Measurements from ENCODE around the gene RHBDD2. TPM values are rescaled to one million over a fixed set of nuclear protein-coding genes. Genes with fewer than 3 reads are reported as not detected.
"Not testable (repeated sequence)": the region's sequence is repeated elsewhere in the genome, so short reads cannot be mapped to it uniquely, and the experiment has no call there.

RHBDD2 gene
- total RNA-seq, 1 donor from 2014 or later, result 15.4 TPM

GRCh38 chr7:75842836-75843446 is 35.9 kb upstream of the RHBDD2 start:
- H3K4me1 ChIP-seq, result no peaks in the 10 kb centered on the region
- no peak overlapping the region for H3K4me3 ChIP-seq
- no peaks in the 10 kb centered on the region for H3K36me3 ChIP-seq
- no peaks in the 10 kb centered on the region for H3K4me1 Mint-ChIP-seq
- no peaks in the 10 kb centered on the region for H3K27me3 ChIP-seq
- H3K4me2 ChIP-seq, result no peak overlapping the region
- no peak overlapping the region for H3K9ac ChIP-seq
- H4K20me1 ChIP-seq (ENCODE audit: low read depth), result no peaks in the 10 kb centered on the region
- H3K79me2 ChIP-seq (ENCODE audit: low read depth), result no peaks in the 10 kb centered on the region
- H3K27me3 Mint-ChIP-seq (ENCODE audit: insufficient read depth, low read depth), result peaks cover 4% of the 10 kb centered on the region
- H3K4me3 Mint-ChIP-seq, result no peak overlapping the region
- DNase-seq (ENCODE audit: low spot score), result no peak
- no peaks in the 10 kb centered on the region for H3K36me3 Mint-ChIP-seq
- TF ChIP-seq EZH2phosphoT487 (IDR thresholded peaks at IDR 0.05), result no peak
- TF ChIP-seq EZH2 (IDR thresholded peaks at IDR 0.05), result no peak
- TF ChIP-seq CTCF (IDR thresholded peaks at IDR 0.05), result no peak
- H3K9me3 ChIP-seq (ENCODE audit: low read depth), result no peaks in the 10 kb centered on the region
- no peaks in the 10 kb centered on the region for H3K9me3 Mint-ChIP-seq
- no peaks in the 10 kb centered on the region for H3F3A ChIP-seq (ENCODE audit: low read depth)
- H2AFZ ChIP-seq (replicated peaks), result no peak overlapping the region
- no peak overlapping the region for H3K27ac ChIP-seq
- H3K27ac Mint-ChIP-seq, result no peak overlapping the region

GRCh38 chr7:75843613-75844116 is 35.2 kb upstream of the RHBDD2 start:
- H3K9me3 ChIP-seq (ENCODE audit: low read depth), result no peaks in the 10 kb centered on the region
- no peak overlapping the region for H2AFZ ChIP-seq (replicated peaks)
- H3K27ac ChIP-seq, result no peak overlapping the region
- Mint-ChIP-seq H3K9me3 (no peaks in the 10 kb centered on the region), H3K27ac (no peak overlapping the region), H3K27me3 (ENCODE audit: insufficient read depth, low read depth) (peaks cover 4% of the 10 kb centered on the region), H3K4me3 (no peak overlapping the region), H3K36me3 (no peaks in the 10 kb centered on the region), H3K4me1 (no peaks in the 10 kb centered on the region)
- H3K9ac ChIP-seq, result no peak overlapping the region
- no peaks in the 10 kb centered on the region for H3K27me3 ChIP-seq
- H3F3A ChIP-seq (ENCODE audit: low read depth), result no peaks in the 10 kb centered on the region
- no peaks in the 10 kb centered on the region for H3K36me3 ChIP-seq
- TF ChIP-seq EZH2 (IDR thresholded peaks at IDR 0.05), result no peak
- no peak for TF ChIP-seq EZH2phosphoT487 (IDR thresholded peaks at IDR 0.05)
- TF ChIP-seq CTCF (IDR thresholded peaks at IDR 0.05), result no peak
- no peak overlapping the region for H3K4me2 ChIP-seq
- H4K20me1 ChIP-seq (ENCODE audit: low read depth), result no peaks in the 10 kb centered on the region
- DNase-seq (ENCODE audit: low spot score), result no peak
- no peaks in the 10 kb centered on the region for H3K79me2 ChIP-seq (ENCODE audit: low read depth)
- no peaks in the 10 kb centered on the region for H3K4me1 ChIP-seq
- no peak overlapping the region for H3K4me3 ChIP-seq

- Histone ChIP-seq H2AFZ (replicated peaks) (no peak overlapping the region), H3K4me1 (no peaks in the 10 kb centered on the region), H3K4me3 (no peak overlapping the region), H3K27me3 (no peaks in the 10 kb centered on the region), H3K4me2 (no peak overlapping the region), H3K27ac (no peak overlapping the region), H3K36me3 (no peaks in the 10 kb centered on the region), H3K9ac (no peak overlapping the region), H4K20me1 (ENCODE audit: low read depth) (no peaks in the 10 kb centered on the region), H3K79me2 (ENCODE audit: low read depth) (no peaks in the 10 kb centered on the region), H3K9me3 (ENCODE audit: low read depth) (no peaks in the 10 kb centered on the region), H3F3A (ENCODE audit: low read depth) (no peaks in the 10 kb centered on the region)
- no peak for DNase-seq (ENCODE audit: low spot score)
- TF ChIP-seq EZH2 (IDR thresholded peaks at IDR 0.05), result no peak
- no peak for TF ChIP-seq EZH2phosphoT487 (IDR thresholded peaks at IDR 0.05)
- TF ChIP-seq CTCF (IDR thresholded peaks at IDR 0.05), result no peak
- Mint-ChIP-seq H3K9me3 (no peaks in the 10 kb centered on the region), H3K27ac (no peak overlapping the region), H3K27me3 (ENCODE audit: insufficient read depth, low read depth) (peaks cover 4% of the 10 kb centered on the region), H3K4me1 (no peaks in the 10 kb centered on the region), H3K4me3 (no peak overlapping the region), H3K36me3 (no peaks in the 10 kb centered on the region)
These were observed 34.7 kb upstream of the RHBDD2 start for GRCh38 chr7:75844158-75844557.

- H4K20me1 ChIP-seq (ENCODE audit: low read depth); H3K9ac ChIP-seq; H3K27ac Mint-ChIP-seq; H3K27ac ChIP-seq; H3K4me3 ChIP-seq; H3K4me2 ChIP-seq; H3K4me1 Mint-ChIP-seq; H3K4me3 Mint-ChIP-seq; H3F3A ChIP-seq (ENCODE audit: low read depth); H3K9me3 Mint-ChIP-seq; H3K27me3 Mint-ChIP-seq (ENCODE audit: insufficient read depth, low read depth); H3K36me3 Mint-ChIP-seq; H2AFZ ChIP-seq (replicated peaks); H3K4me1 ChIP-seq; H3K27me3 ChIP-seq; DNase-seq (ENCODE audit: low spot score); H3K9me3 ChIP-seq (ENCODE audit: low read depth); H3K36me3 ChIP-seq; H3K79me2 ChIP-seq (ENCODE audit: low read depth): not testable (repeated sequence)
These were observed 33.7 kb upstream of the RHBDD2 start for GRCh38 chr7:75845132-75845531.

Measured in neural progenitor cell (in vitro differentiated cells).